ENCODE results near the gene BLMH.

The BLMH gene

DNA sequence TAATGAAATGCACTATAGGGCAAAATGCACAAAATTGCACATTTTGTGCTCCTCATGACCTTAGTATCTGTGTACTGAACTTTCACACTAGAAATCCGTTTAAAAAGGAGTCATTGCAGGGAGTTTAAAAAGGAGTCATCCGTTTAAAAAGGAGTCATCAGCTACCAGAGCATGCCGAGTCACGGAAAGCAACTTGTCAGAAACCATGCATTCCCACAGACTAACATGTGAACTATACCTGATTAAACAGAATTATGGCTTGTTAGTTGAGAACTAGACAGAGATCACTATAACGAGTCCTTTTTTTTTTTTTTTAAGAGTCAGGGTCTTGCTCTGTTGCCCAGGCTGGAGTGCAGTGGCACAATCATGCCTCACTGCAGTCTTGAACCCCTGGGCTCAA lies 92.1 kb downstream of the BLMH start:
- Histone ChIP-seq H3K4me1 (ENCODE audit: insufficient read depth, low read length) (peaks cover 5% of the 10 kb centered on the region; the same call in 1 of the 2 replicates), H3K9ac (ENCODE audit: low read depth, low read length) (no peak overlapping the region), H3K27me3 (ENCODE audit: insufficient read depth, low read length) (no peaks in the 10 kb centered on the region), H3K4me3 (ENCODE audit: low read length) (no peak overlapping the region), H3K9me3 (ENCODE audit: insufficient read depth, low read depth, low read length) (no peaks in the 10 kb centered on the region), H3K27ac (ENCODE audit: low read depth, low read length) (no peak overlapping the region), H3K36me3 (ENCODE audit: insufficient read depth, low read length) (no peaks in the 10 kb centered on the region)
- 97% methylated on average over 5 of the region's 5 CpGs for WGBS
